HG03571 (cell line): ENCODE data around the gene TMEM184A.
A peak's percentile ranks its signal among the peaks of the same experiment; 100 is the strongest.
"Not testable (repeated sequence)": the region's sequence is repeated elsewhere in the genome, so short reads cannot be mapped to it uniquely, and the experiment has no call there.

Experiments used
- ATAC-seq: cut with Tn5 transposase; IDR thresholded peaks from one replicate; pipeline ENCODE4 v1.9.1; 2021; ENCODE audit not compliant: unreplicated experiment

The TMEM184A gene

DNA sequence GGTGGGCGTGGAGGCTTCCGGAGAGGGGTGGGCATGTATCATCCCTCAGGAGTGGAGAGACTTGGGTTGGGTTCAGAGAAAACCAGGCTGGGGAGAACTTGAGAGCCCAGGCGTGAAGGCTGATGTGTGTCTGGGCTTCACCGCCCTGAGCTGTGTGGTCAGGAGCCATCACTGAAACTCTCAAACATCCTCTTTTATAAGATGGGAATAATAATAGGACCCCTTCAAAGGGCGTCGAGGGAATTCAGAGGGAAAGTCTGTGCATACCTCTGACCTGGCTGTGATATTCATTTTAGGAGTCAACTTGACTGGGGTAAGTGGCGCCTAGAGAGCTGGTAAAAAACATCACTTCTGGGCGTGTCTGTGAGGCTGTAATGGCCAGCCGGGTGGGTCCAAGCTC lies 34.9 kb upstream of the TMEM184A start:
- ATAC-seq, result no peak

DNA sequence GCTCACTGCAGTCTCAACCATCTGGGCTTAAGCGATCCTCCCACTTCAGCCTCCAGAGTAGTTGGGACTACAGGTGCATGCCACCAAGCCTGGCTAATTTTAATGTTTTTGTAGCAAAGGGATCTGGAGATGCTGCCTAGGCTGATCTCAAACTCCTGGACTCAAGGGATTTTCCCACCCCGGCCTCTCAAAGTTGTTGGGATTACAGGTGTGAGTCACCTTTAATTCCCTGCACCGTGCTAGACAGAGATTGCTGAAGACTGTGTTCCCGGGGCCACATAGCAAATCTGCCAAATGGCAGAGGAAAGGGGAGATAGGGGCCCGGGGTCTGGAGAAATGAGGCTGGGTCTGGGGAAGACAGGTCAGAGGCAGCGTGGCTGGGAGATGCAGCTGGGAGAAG lies 34.5 kb upstream of the TMEM184A start:
- no peak for ATAC-seq

DNA sequence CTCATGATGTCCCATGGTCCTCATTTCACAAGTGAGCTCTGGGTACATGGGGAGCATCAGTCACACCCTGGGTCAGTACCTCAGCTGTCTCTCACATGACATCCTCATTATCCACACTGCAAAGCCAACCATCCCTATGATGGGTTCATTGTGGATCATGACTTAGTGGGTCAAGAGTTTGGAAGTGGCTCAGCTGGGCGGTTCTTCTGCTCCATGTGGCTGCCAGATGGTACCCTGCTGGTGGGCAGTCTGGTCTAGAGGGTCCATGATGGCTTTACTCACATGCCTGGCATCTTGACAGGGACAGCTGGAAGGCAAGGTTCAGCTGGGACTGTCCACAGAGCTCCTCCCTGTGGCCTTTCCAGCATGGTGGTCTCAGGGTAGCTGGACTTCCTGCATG lies 33.0 kb upstream of the TMEM184A start:
- ATAC-seq, result no peak

GRCh38 chr7:1587738-1588137 lies 31.7 kb upstream of the TMEM184A start:
- ATAC-seq, result no peak

GRCh38 chr7:1586827-1587705 lies 31.1 kb upstream of the TMEM184A start:
- ATAC-seq, result no peak

- no peak for ATAC-seq
These were observed 30.3 kb upstream of the TMEM184A start for GRCh38 chr7:1586126-1586826.

GRCh38 chr7:1585142-1585981 lies 29.4 kb upstream of the TMEM184A start:
- no peak for ATAC-seq

GRCh38 chr7:1584700-1585099 lies 28.7 kb upstream of the TMEM184A start:
- no peak for ATAC-seq

DNA sequence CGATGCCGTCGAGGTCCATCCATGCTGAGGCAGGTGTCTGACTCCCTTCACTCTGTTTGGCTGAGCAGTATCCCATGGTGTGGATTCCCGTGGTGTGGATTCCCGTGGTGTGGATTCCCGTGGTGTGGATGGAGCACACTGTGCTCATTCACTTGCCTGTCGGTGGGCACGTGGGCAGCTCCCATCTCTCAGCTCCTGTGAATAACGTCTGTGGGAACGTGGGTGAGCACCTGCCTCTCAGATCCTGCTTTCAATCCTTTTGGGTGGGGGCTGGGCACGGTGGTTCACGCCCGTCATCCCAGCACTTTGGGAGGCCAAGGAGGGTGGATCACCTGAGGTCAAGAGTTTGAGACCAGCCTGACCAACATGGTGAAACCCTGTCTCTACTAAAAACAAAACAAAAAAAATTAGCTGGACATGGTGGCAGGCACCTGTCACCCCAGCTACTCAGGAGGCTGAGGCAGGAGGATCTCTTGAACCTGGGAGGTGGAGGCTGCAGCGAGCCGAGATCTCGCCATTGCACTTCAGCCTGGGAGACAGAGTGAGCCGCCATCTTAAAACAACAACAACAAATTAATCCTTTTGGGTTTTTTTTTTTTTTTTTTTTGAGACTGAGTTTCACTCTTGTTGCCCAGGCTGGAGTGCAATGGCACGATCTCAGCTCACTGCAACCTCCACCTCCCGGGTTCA lies 27.4 kb upstream of the TMEM184A start:
- ATAC-seq, result not testable (repeated sequence)

DNA sequence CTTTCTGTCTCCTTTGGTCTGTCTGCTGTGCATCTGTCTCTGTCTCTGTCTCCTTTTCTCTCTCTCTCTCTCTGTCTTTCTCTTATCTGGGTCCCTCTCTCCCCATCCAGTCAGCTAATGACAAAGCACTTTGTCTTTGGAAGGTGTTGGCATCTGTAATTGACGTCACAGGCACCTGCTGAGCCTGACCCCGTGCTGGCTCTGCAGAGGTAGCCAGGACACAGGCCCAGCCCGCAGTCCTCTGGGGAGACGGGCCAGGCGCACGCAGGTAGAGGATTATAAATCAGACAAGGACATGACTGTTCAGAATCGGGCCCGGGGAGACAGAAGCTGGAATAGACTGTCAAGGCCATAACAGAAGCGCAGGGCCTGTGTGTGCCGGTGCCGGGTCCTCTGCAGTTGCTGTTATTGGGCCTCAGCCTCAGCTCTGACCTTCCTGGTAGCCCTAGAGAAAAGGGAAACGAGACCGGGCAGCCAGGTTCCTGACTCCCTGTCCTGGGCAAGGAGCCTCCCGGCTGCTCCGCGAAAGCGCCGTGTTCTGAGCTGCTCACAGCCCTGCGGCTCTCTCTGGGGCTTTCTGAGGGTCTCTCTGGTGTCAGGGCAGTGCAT lies 24.5 kb upstream of the TMEM184A start:
- ATAC-seq, result no peak

GRCh38 chr7:1579481-1580421 lies 23.7 kb upstream of the TMEM184A start:
- ATAC-seq, result no peak

DNA sequence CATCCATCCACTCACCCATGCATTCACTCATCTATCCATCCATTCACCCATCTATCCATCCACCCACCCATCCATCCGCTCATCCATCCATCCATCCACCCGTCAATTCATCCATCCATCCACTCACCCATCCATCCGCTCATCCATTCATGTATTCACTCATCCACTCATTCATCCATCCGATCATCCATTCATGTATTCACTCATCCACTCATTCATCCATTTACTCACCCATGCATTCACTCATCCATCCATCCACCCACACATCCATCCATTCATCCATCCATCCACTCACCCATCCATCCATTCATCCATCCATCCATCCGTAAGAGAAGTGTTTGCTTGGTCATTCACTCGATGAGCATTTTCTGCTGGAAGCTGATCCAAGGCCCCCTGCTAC lies 22.5 kb upstream of the TMEM184A start:
- no peak for ATAC-seq

- ATAC-seq, result no peak
These were observed 20.7 kb upstream of the TMEM184A start for GRCh38 chr7:1576521-1577253.

- ATAC-seq, result no peak
These were observed 19.8 kb upstream of the TMEM184A start for GRCh38 chr7:1575809-1576208.

DNA sequence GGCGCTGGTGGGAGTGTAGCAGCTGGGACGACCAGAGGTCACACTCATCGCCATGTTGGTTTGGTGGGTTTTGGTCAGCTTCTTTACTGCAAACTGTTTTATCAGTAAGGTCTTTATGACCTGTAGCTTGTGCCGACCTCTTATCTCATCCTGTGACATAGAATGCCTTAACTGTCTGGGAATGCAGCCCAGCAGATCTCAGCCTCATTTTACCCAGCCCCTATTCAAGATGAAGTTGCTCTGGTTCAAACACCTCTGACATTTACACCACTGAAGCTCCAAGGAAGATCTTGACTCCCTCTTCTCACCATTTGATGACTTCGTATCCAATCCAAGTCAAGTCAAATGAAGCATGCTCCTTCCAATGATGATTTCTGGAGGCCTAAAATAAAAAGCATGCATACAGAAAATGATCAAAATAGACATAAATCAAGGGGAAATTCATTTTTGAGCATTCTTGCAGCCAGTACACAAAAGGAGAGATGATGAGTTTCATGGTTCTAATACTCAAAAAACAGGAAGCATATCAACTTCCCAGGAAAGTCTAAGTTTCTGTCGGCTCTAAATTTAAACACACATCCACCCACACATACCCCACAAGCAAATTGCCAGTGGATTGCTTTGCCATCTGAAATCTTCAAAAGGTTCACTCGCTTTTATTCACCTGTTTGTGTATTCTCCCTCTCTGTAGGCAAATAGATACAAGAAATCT lies 16.3 kb upstream of the TMEM184A start:
- ATAC-seq, result no peak

- ATAC-seq, result peak; percentile 86
These were observed 14.0 kb upstream of the TMEM184A start, which contains the start of gene PSMG3 for GRCh38 chr7:1569833-1570632. Gene PSMG3, minus strand, starts transcription at chr7:1570032. Its CDS starts 693 bp downstream, at chr7:1569339.

GRCh38 chr7:1569440-1569832 lies 13.4 kb upstream of the TMEM184A start:
- no peak for ATAC-seq
